H9 (cell line): ENCODE results near the gene ANTXR2. TPM values are rescaled to one million over a fixed set of nuclear protein-coding genes. Genes with fewer than 3 reads are reported as not detected.

Experiments
- DNase-seq: peaks from one replicate; pipeline ENCODE4 v3.0.0-alpha.2; 2017
- H2AFZ ChIP-seq: one replicate; pipeline ENCODE4 v1.6.1; 2013; ENCODE audit warnings: mild to moderate bottlenecking, low read length, control low read depth, moderate library complexity
- H2AK5ac ChIP-seq: 2 replicates; pipeline ENCODE4 v1.6.1; 2013; ENCODE audit warnings: low read length, control low read depth, mixed read lengths; ENCODE audit not compliant: insufficient read length
- H2BK120ac ChIP-seq: one replicate; pipeline ENCODE4 v1.6.1; 2013; ENCODE audit warnings: low read depth, mild to moderate bottlenecking, low read length, control low read depth, inconsistent platforms; ENCODE audit not compliant: poor library complexity, severe bottlenecking
- H2BK12ac ChIP-seq: 2 replicates; pipeline ENCODE4 v1.6.1; 2013; ENCODE audit warnings: low read length, control low read depth, mixed read lengths, low read depth; ENCODE audit not compliant: insufficient read length
- H2BK15ac ChIP-seq: 2 replicates; pipeline ENCODE4 v1.6.1; 2013; ENCODE audit warnings: low read depth, low read length, control low read depth
- H2BK20ac ChIP-seq: one replicate; pipeline ENCODE4 v1.6.1; 2013; ENCODE audit warnings: low read depth, mild to moderate bottlenecking, low read length, control low read depth, inconsistent platforms; ENCODE audit not compliant: poor library complexity, severe bottlenecking
- H2BK5ac ChIP-seq: 2 replicates; pipeline ENCODE4 v1.6.1; 2013; ENCODE audit warnings: low read length, control low read depth, mixed read lengths; ENCODE audit not compliant: insufficient read length
- H3K14ac ChIP-seq: 2 replicates; pipeline ENCODE4 v1.6.1; 2013; ENCODE audit warnings: low read length, control low read depth; ENCODE audit not compliant: insufficient read depth
- H3K18ac ChIP-seq: 2 replicates; pipeline ENCODE4 v1.6.1; 2013; ENCODE audit warnings: low read depth, mild to moderate bottlenecking, mixed read lengths, low read length, control low read depth; ENCODE audit not compliant: insufficient read length
- H3K23ac ChIP-seq: 2 replicates; pipeline ENCODE4 v1.6.1; 2013; ENCODE audit warnings: low read length, control low read depth, mixed read lengths, low read depth; ENCODE audit not compliant: insufficient read length
- H3K23me2 ChIP-seq: 2 replicates; pipeline ENCODE4 v1.6.1; 2013; ENCODE audit warnings: low read depth, mild to moderate bottlenecking, mixed read lengths, low read length, control low read depth; ENCODE audit not compliant: insufficient read length, poor library complexity, severe bottlenecking
- H3K27ac ChIP-seq: 2 replicates; pipeline ENCODE4 v1.5.1; 2013; ENCODE audit warnings: low read length, control low read depth, mixed read lengths, low read depth; ENCODE audit not compliant: insufficient read length
- H3K27me3 ChIP-seq: 2 replicates; pipeline ENCODE4 v1.6.1; 2013; ENCODE audit warnings: low read length, control low read depth, inconsistent platforms; ENCODE audit not compliant: insufficient read depth
- H3K4ac ChIP-seq: 2 replicates; pipeline ENCODE4 v1.6.1; 2013; ENCODE audit warnings: low read depth, mild to moderate bottlenecking, control low read depth, inconsistent platforms, low read length, moderate library complexity
- H3K4me1 ChIP-seq: 2 replicates; pipeline ENCODE4 v1.6.1; 2013; ENCODE audit warnings: low read length, control low read depth, inconsistent platforms; ENCODE audit not compliant: insufficient read depth
- H3K4me2 ChIP-seq: 2 replicates; pipeline ENCODE4 v1.6.1; 2013; ENCODE audit warnings: low read length, control low read depth, mixed read lengths; ENCODE audit not compliant: insufficient read length, insufficient read depth
- H3K56ac ChIP-seq: 2 replicates; pipeline ENCODE4 v1.6.1; 2013; ENCODE audit warnings: low read depth, mild to moderate bottlenecking, mixed read lengths, low read length, control low read depth; ENCODE audit not compliant: insufficient read length
- H3K79me1 ChIP-seq: 2 replicates; pipeline ENCODE4 v1.6.1; 2013; ENCODE audit warnings: low read depth, mild to moderate bottlenecking, moderate library complexity, low read length, control low read depth, inconsistent platforms; ENCODE audit not compliant: insufficient read depth, poor library complexity, severe bottlenecking
- H3K79me2 ChIP-seq: 2 replicates; pipeline ENCODE4 v1.6.1; 2013; ENCODE audit warnings: low read length, control low read depth, inconsistent platforms; ENCODE audit not compliant: insufficient read depth
- H3K9ac ChIP-seq: 2 replicates; pipeline ENCODE4 v1.6.1; 2013; ENCODE audit warnings: low read length, control low read depth, mixed read lengths; ENCODE audit not compliant: insufficient read length; ENCODE audit errors: extremely low read depth
- H3K9me3 ChIP-seq: one replicate; pipeline ENCODE4 v1.6.1; 2013; ENCODE audit warnings: low read depth, low read length, inconsistent platforms; ENCODE audit not compliant: control insufficient read depth
- H3T11ph ChIP-seq: one replicate; pipeline ENCODE4 v1.6.1; 2013; ENCODE audit warnings: mild to moderate bottlenecking, low read length, control low read depth, inconsistent platforms
- H4K20me1 ChIP-seq: one replicate; pipeline ENCODE4 v1.6.1; 2013; ENCODE audit not compliant: control insufficient read depth, insufficient read length, insufficient read depth
- H4K5ac ChIP-seq: 2 replicates; pipeline ENCODE4 v1.6.1; 2013; ENCODE audit warnings: low read depth, mild to moderate bottlenecking, mixed read lengths, low read length, control low read depth; ENCODE audit not compliant: insufficient read length
- H4K8ac ChIP-seq: replicated peaks from 2 replicates; pipeline ENCODE4 v1.6.1; 2013; ENCODE audit warnings: low read length, control low read depth, mixed read lengths, low read depth; ENCODE audit not compliant: insufficient read length
- H4K91ac ChIP-seq: 2 replicates; pipeline ENCODE4 v1.6.1; 2013; ENCODE audit warnings: low read depth, mild to moderate bottlenecking, moderate library complexity, mixed read lengths, low read length, control low read depth; ENCODE audit not compliant: insufficient read length
- H3K27ac Mint-ChIP-seq, 3 experiments: 2 replicates in 2 of 3; 3 replicates in 1 of 3; pipeline ENCODE4 v1.8.0; 2020 to 2021; ENCODE audit warnings: mixed read lengths in 3 of 3, mild to moderate bottlenecking in 1 of 3, moderate library complexity in 1 of 3
- H3K27me3 Mint-ChIP-seq: 2 replicates; pipeline ENCODE4 v1.8.0; 2021; ENCODE audit warnings: low read depth, mild to moderate bottlenecking, moderate library complexity, mixed read lengths
- H3K36me3 Mint-ChIP-seq, 3 experiments: 2 replicates in 2 of 3; 3 replicates in 1 of 3; pipeline ENCODE4 v1.8.0; 2020 to 2021; ENCODE audit warnings: low read depth in 3 of 3, mixed read lengths in 3 of 3; ENCODE audit not compliant: insufficient read depth in 1 of 3
- H3K4me1 Mint-ChIP-seq, 2 experiments: 2 replicates each; pipeline ENCODE4 v1.8.0; 2020; ENCODE audit warnings: mixed read lengths in 2 of 2
- H3K4me3 Mint-ChIP-seq, 2 experiments: 2 replicates in 1 of 2; 3 replicates in 1 of 2; pipeline ENCODE4 v1.8.0; 2020 to 2021; ENCODE audit warnings: mild to moderate bottlenecking in 2 of 2, mixed read lengths in 2 of 2, moderate library complexity in 1 of 2
- H3K9me3 Mint-ChIP-seq, 2 experiments: 2 replicates in 1 of 2; 3 replicates in 1 of 2; pipeline ENCODE4 v1.8.0; 2020; ENCODE audit warnings: mild to moderate bottlenecking in 2 of 2, mixed read lengths in 2 of 2, moderate library complexity in 1 of 2
- CTCF ChIP-seq: fragments of 200-600 bp; sonication (generic); conservative IDR thresholded peaks from 3 replicates; pipeline ENCODE4 v1.8.0; 2021; ENCODE audit warnings: antibody characterized with exemption, mild to moderate bottlenecking
- WGBS: extraction: QIAGEN DNeasy Blood & Tissue Kit; methylation state at CpG from one replicate; pipeline ENCODE4 v1.1.7; 2013; ENCODE audit warnings: missing lambda C conversion rate, low lambda C conversion rate, mixed read lengths; ENCODE audit not compliant: insufficient read length; ENCODE audit errors: extremely low coverage; 5-methylcytosine and 5-hydroxymethylcytosine counted together
- total RNA-seq: library from RNA; stranded (reverse); gene quantifications from 2 replicates; pipeline ENCODE4 v1.2.1, GENCODE V29; 2021

The ANTXR2 gene
- total RNA-seq, 1 experiment from 2014 or later: 4.7 TPM

- Histone ChIP-seq H4K8ac (no peak overlapping the region), H3K4me1 (no peaks in the 10 kb centered on the region), H2AFZ (no peak overlapping the region), H3K79me2 (no peaks in the 10 kb centered on the region), H4K20me1 (no peaks in the 10 kb centered on the region), H4K5ac (no peak overlapping the region), H3K4me2 (no peak overlapping the region), H4K91ac (no peak overlapping the region), H2BK5ac (no peak overlapping the region), H2BK12ac (no peak overlapping the region), H3K9ac (no peak overlapping the region), H3K56ac (no peak overlapping the region), H2BK20ac (no peak overlapping the region), H3K9me3 (no peaks in the 10 kb centered on the region), H3K23ac (no peak overlapping the region), H3K27me3 (no peaks in the 10 kb centered on the region), H2BK15ac (no peak overlapping the region), H2AK5ac (no peak overlapping the region), H3K4ac (no peak overlapping the region), H2BK120ac (no peak overlapping the region), H3K23me2 (no peaks in the 10 kb centered on the region), H3K14ac (no peak overlapping the region), H3T11ph (no peak overlapping the region), H3K18ac (no peak overlapping the region), H3K79me1 (no peaks in the 10 kb centered on the region), H3K27ac (no peak overlapping the region)
- Mint-ChIP-seq H3K9me3 (peaks cover 0 to 4% of the 10 kb centered on the region in 2 experiments; a peak in 1 of 5 replicates), H3K4me1 (peaks cover 2 to 3% of the 10 kb centered on the region in 2 experiments; a peak in 3 of 4 replicates), H3K36me3 (no peaks in the 10 kb centered on the region), H3K4me3 (no peak overlapping the region), H3K27me3 (no peaks in the 10 kb centered on the region), H3K27ac (no peak overlapping the region)
- WGBS: no CpG with 5 or more reads among the region's 1 CpG
- no peak for TF ChIP-seq CTCF
- no peak for DNase-seq
These were observed 159.4 kb downstream of the ANTXR2 start for GRCh38 chr4:79913581-79913980.
